MCF 10A (cell line): ENCODE data around the gene ANO2. TPM values are rescaled to one million over a fixed set of nuclear protein-coding genes. Genes with fewer than 3 reads are reported as not detected.

Source experiments
- BruUV-seq: library from RNA; stranded (reverse); fragments of 400-500 nt; replicated peaks from 2 replicates; lab custom pipeline; 2021; lab: Mats Ljungman, UMichigan
- CTCF ChIA-PET: fragments of 300-600 bp; sonication (Branson Sonifier 250); formaldehyde crosslinking; extraction: SDS; loops from one replicate; lab custom pipeline; 2021; ENCODE audit warnings: antibody characterized with exemption, inconsistent platforms; lab: Yijun Ruan, JAX
- POLR2A ChIA-PET: fragments of 300-600, 350-650 bp; sonication (Branson Sonifier 250); formaldehyde crosslinking; extraction: SDS; loops from one replicate; lab custom pipeline; 2020; ENCODE audit warnings: antibody characterized with exemption, inconsistent platforms; lab: Yijun Ruan, JAX
- DNase-seq: peaks from one replicate; pipeline ENCODE4 v3.0.0-alpha.2; 2018; ENCODE audit not compliant: unreplicated experiment
- H3K27ac Mint-ChIP-seq: one replicate; pipeline ENCODE4 v1.8.0; 2022; ENCODE audit warnings: mild to moderate bottlenecking, low read depth, mixed read lengths; ENCODE audit not compliant: unreplicated experiment
- H3K27me3 Mint-ChIP-seq: one replicate; pipeline ENCODE4 v1.8.0; 2022; ENCODE audit warnings: mixed read lengths; ENCODE audit not compliant: insufficient read depth, unreplicated experiment
- H3K36me3 Mint-ChIP-seq: one replicate; pipeline ENCODE4 v1.8.0; 2022; ENCODE audit warnings: mild to moderate bottlenecking, moderate library complexity, mixed read lengths; ENCODE audit not compliant: insufficient read depth, unreplicated experiment
- H3K4me1 Mint-ChIP-seq: one replicate; pipeline ENCODE4 v1.8.0; 2022; ENCODE audit warnings: mixed read lengths; ENCODE audit not compliant: insufficient read depth, unreplicated experiment
- H3K4me3 Mint-ChIP-seq: one replicate; pipeline ENCODE4 v1.8.0; 2022; ENCODE audit warnings: mild to moderate bottlenecking, moderate library complexity, mixed read lengths; ENCODE audit not compliant: unreplicated experiment
- H3K9me3 Mint-ChIP-seq: one replicate; pipeline ENCODE4 v1.8.0; 2022; ENCODE audit warnings: mixed read lengths; ENCODE audit not compliant: unreplicated experiment
- intact Hi-C: fragments of 100-400 bp; cut with micrococcal nuclease; formaldehyde crosslinking; loops from 2 replicates; pipeline ENCODE4 v1.14.1; 2022
- total RNA-seq: library from RNA; stranded (reverse); gene quantifications from 2 replicates; pipeline ENCODE4 v1.2.3, GENCODE V29; 2022
- TF ChIP-seq, protein P1 (sequence below): fragments of 200-600 bp; IDR thresholded peaks from one replicate; pipeline ENCODE4 v1.8.0; 2022; ENCODE audit warnings: antibody characterized with exemption, mild to moderate bottlenecking; ENCODE audit not compliant: unreplicated experiment

Gene ANO2
- total RNA-seq, 1 experiment from 2014 or later, result not detected

- H3K27me3 Mint-ChIP-seq, result no peaks in the 10 kb centered on the region
- POLR2A ChIA-PET, result no interaction called here
- BruUV-seq, result no TSS peak
Measured at GRCh38 chr12:5650829-5651461, 294.1 kb downstream of the ANO2 start.

GRCh38 chr12:5650281-5650680 lies 294.8 kb downstream of the ANO2 start:
- Mint-ChIP-seq H3K9me3 (no peaks in the 10 kb centered on the region), H3K36me3 (no peaks in the 10 kb centered on the region), H3K27ac (no peak overlapping the region), H3K27me3 (no peaks in the 10 kb centered on the region), H3K4me1 (no peaks in the 10 kb centered on the region), H3K4me3 (no peak overlapping the region)
- intact Hi-C loops, result no loop called here
- DNase-seq, result no peak
- POLR2A ChIA-PET, result no interaction called here
- TF ChIP-seq, protein P1, sequence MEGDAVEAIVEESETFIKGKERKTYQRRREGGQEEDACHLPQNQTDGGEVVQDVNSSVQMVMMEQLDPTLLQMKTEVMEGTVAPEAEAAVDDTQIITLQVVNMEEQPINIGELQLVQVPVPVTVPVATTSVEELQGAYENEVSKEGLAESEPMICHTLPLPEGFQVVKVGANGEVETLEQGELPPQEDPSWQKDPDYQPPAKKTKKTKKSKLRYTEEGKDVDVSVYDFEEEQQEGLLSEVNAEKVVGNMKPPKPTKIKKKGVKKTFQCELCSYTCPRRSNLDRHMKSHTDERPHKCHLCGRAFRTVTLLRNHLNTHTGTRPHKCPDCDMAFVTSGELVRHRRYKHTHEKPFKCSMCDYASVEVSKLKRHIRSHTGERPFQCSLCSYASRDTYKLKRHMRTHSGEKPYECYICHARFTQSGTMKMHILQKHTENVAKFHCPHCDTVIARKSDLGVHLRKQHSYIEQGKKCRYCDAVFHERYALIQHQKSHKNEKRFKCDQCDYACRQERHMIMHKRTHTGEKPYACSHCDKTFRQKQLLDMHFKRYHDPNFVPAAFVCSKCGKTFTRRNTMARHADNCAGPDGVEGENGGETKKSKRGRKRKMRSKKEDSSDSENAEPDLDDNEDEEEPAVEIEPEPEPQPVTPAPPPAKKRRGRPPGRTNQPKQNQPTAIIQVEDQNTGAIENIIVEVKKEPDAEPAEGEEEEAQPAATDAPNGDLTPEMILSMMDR, result no peak
- CTCF ChIA-PET, result no interaction called here
- no TSS peak for BruUV-seq

More at GRCh38 chr12:5650829-5651461, 294.1 kb downstream of the ANO2 start:
- Mint-ChIP-seq H3K9me3 (no peaks in the 10 kb centered on the region), H3K36me3 (no peaks in the 10 kb centered on the region), H3K4me3 (no peak overlapping the region), H3K4me1 (no peaks in the 10 kb centered on the region), H3K27ac (no peak overlapping the region)
- intact Hi-C loops, result no loop called here
- no peak for DNase-seq
- CTCF ChIA-PET, result no interaction called here
- TF ChIP-seq, protein P1, result no peak

- no peaks in the 10 kb centered on the region for H3K4me1 Mint-ChIP-seq
- H3K36me3 Mint-ChIP-seq, result no peaks in the 10 kb centered on the region
- H3K27me3 Mint-ChIP-seq, result no peaks in the 10 kb centered on the region
- no peak overlapping the region for H3K27ac Mint-ChIP-seq
- H3K9me3 Mint-ChIP-seq, result no peaks in the 10 kb centered on the region
- H3K4me3 Mint-ChIP-seq, result no peak overlapping the region
- TF ChIP-seq, protein P1, result no peak
- POLR2A ChIA-PET, result no interaction called here
- no peak for DNase-seq
- CTCF ChIA-PET, result interaction anchor here (0.6 to 1.5 kb wide), 6 partner anchors 15 to 764 kb away, joined by 3 to 5 read pairs (median 3); no protein-coding TSS in a partner anchor
- intact Hi-C loops, result no loop called here
- BruUV-seq, result no TSS peak
Measured at GRCh38 chr12:5648692-5649359, 296.2 kb downstream of the ANO2 start.

DNA sequence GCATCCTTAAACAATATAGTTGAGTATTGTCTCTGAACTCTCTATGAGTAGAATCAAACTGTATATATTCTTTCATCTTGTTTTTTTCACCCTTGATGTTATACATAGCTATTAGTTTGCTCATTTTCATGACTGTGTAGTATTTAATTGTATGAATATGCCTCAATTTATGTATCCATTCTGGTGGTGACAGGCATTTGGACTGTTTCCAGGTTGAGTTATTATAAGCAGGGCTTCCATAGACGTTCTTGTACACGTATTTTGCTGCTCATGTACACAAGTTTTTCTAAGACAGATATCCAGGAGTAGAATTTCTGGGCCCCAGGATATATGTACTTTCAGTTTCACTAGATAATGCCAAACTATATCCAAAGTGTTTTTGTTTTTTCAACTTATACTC lies 301.8 kb downstream of the ANO2 start:
- no peaks in the 10 kb centered on the region for H3K36me3 Mint-ChIP-seq
- H3K9me3 Mint-ChIP-seq, result peaks cover 26% of the 10 kb centered on the region
- no peak for DNase-seq
- BruUV-seq, result no TSS peak
- POLR2A ChIA-PET, result no interaction called here
- CTCF ChIA-PET, result no interaction called here
- TF ChIP-seq, protein P1, result no peak
- intact Hi-C loops, result no loop called here
- no peak overlapping the region for H3K27ac Mint-ChIP-seq
- H3K4me1 Mint-ChIP-seq, result no peaks in the 10 kb centered on the region
- no peaks in the 10 kb centered on the region for H3K27me3 Mint-ChIP-seq
- H3K4me3 Mint-ChIP-seq, result no peak overlapping the region
